GF-D8 (cell line): Measurements from ENCODE around the gene C9orf43.
"Not testable (repeated sequence)": the region's sequence is repeated elsewhere in the genome, so short reads cannot be mapped to it uniquely, and the experiment has no call there.

Experiments
- DNase-seq: peaks from one replicate; lab custom pipeline; 2025; lab: John Stamatoyannopoulos, UW

Gene C9orf43

DNA sequence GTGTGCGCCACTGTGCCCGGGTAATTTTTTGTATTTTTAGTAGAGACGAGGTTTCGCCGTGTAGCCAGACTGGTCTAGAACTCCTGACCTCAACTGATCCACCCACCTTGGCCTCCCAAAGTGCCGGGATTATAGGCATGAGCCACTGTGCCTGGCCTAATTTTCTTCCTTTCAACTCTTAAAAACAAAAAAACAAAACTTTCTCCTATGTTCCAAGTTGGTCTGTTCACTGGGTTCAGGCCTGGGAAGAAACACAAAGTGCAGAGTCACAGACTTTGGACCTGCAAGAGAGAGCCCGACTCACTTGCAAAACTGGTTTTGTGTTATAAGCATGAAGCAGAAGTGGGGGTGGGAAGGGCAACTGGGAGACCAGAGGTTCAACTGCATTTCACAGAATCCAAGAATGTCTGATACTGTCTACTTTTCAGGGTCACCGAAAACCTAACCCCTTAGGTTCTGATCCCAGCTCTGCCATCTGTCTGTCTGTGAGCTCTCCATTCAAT is 28.6 kb upstream of the C9orf43 start:
- no peak for DNase-seq

DNA sequence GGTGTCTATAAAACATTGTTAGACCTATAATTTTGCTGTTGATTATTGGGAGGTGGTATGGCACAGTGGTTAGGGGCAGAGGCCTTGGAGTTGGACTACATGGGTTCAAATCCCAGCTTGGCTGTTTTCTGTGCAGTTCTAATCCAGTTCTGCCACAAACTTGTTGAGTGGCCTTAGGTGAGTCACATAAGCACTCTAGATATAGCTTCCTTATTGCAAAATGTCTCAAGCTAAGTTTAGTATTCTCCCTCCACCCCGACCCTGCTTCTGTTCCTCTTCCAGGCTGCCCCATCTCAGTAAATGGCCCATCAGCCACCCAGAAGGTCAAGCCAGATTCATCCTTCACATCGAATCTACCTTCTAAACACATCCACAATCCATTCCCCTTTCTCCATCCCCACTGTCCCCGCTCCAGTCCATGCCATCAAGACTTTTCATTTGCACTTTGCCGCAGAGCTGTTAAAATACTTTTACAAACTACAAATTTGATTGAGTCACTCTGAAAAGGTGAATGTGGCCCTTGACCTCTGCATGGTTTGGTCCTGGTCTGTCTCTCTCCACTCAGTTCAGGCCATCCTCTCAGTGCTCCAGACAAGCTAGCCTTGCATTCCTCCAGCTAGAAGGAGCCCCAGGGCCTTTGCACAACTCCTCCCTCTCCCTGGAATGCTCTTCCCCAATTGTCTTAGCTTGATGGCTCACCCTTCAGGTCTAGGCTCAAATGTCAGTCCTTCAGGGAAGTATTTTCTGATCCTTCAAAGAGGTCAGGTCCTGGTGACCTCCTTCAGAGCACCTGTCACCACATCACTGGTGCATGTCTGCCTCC is 23.8 kb upstream of the C9orf43 start:
- no peak for DNase-seq

DNA sequence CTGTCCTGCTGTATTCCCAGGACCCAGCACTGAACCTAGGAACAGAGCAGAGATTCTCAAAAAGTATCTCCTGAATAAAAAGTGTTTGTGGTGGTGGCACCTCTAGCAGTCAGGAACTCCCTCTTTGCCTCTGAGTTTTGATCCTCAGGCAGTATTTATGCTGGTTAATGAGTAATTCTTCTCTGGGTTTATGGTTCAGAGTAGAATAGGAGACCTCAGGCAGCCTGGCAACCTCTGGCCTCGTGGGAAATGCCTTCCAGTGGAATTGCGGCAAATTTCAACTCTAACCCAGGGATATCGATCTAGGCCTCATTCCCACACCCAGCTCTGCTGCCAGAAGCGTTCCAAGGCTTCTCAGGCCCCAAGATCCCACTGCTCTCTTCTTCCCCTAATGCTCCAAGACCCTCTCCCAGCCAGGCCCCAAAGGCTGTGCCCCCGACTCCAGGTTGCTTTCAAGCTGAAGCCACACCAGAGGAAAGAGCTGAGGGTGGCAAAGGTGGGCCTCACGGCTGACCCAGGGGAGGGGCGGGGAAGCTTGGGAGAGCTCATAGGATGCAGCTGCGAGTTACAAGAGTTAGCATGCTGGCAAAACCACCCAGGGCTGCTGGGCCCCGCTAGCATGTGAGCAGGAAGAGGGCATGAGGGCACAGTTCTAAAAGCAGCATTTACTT is 22.9 kb upstream of the C9orf43 start:
- DNase-seq, result no peak

DNA sequence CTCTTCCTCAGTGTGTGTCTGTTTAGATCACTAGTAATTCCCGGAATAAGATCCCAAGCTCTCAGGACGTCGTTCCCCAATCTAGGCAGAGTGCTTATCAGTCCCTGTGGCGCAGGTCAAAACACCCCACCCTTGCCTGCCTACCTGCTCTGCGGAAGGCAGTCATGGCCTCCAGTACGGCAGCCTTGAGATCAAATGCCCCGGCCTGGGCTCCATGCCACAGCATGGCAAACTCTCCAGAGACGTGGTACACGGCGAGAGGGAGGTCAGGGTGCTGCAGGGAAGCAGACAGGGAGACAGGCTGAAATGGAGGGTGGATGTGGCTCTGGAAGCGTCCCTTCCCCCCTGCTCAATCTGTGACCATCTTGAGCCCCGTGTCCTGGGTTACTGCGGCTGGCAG is 21.7 kb upstream of the C9orf43 start:
- DNase-seq, result no peak

DNA sequence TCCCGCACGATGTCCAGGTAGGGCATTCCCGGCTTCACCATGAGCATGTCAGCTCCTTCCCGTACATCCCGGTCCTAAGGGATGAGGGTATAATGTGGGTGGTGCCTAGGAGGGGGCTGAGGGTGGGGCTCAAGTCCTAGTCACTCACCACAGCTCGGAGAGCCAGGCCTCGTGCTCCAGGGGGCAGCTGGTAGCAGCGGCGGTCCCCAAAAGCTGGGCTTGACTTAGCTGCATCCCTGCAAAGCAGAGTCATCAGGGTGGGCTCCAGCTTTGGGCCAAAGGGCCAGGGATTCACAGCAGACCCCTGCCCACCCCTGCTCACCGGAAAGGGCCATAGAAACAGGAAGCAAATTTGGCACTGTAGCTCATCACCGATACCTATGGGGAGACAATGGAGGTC is 21.1 kb upstream of the C9orf43 start:
- DNase-seq, result no peak

DNA sequence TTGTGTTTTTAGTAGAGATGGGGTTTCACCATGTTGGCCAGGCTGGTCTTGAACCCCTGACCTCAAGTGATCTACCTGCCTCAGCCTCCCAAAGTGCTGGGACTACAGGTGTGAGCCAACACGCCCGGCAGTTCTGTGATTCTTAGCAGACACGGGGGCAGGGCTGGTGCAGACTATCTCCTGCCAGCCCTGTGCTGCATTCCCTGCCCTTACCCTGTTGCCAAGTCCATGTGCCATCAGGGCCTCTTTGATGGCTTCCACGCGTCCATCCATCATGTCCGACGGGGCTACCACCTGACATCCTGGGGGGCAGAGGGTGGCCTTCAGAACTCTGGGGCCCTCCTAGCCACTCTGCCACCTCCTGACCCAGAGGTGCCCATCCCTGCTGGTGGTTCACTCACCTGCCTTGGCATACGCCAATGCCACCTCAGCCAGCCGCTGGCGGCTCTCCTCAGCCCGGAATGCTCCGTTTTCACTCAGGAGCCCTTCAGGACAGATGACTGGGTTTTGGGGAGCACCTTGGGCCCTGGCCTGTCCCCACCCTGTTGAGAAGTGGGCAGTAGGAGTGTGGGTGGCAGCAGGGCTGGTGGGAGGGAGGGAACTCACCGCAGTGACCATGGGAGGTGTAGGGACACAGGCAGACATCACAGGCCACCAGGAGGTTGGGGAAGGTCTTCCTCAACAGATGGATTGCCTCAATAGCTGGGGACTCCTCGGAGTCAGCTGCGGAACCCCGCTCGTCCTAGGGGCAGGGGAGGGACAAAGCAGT is 20.2 kb upstream of the C9orf43 start:
- no peak for DNase-seq

DNA sequence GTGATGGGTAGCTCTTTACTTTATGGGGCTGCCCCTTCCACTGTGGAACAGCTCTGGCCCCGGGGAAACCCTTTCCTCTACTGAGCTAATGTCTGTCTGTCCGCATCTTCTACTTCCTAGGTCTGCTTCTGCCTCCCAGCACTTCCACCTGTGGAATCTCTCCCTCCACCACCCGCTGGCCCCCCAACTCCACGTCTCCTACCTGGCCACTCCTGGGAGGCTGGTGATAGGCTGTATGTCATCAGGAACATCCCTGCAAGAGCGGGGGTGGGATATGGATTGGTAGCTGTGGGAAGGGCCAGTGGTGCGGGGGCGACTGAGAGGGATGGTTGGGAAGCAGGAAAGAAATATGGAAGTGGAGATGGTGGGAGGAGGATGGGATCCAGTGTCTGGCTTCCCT is 18.6 kb upstream of the C9orf43 start:
- DNase-seq, result no peak

DNA sequence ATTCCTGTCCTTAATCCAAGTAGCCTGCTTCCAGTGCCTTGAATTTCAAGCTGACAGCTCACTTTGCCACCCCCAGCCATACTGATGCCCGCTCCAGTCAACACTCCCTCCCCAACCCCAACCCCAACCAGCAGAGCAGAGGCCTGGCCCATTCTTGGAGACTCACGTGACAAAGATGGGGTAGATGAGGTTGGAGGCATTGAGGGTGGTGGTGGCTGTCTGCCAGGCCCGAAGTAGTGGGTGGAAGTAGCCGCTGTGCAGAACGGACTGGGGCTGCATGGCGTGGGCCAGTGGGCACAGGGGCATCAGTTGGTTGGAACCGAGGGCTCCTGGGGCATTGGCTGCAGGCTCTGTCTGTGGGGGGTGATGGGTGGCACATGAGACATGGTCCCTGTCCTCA is 17.3 kb upstream of the C9orf43 start:
- no peak for DNase-seq

DNA sequence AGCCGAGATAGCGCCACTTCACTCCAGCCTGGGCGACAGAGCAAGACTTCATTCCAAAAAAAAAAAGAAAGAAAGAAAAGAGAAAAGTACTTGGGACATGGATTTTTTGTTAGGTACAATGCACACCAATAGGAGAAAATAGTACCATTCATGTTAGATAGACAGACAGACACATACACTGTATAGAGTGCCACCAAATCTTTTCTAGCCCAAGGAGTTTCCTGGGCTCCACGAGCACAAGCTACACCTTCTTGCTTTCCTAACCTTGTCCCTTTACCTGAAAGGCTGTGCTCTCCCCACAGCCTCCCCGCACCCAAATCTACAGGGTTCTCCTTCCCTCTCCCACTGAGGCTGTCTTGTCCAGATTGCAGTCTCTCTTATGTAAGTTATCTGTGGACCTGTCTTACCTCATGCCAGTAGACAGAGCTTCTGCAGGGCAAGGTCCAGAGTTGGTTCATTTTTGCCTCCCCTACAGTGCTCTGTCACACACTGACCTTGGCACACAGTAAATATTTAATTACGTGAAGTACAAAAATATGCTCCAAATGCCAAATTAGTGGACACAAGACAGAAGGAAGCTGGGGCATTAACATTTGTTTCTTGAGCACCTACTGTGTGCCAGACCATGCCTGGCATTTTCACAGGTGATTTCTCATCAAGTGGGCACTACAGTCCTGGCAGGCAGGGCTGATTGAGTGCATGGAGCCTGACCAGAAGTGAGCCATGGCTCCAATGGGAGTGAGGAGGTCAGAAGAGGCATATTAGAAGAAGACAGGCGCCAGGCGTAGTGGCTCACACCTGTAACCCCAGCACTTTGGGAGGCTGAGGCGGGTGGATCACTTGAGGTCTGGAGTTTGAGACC is 15.3 kb upstream of the C9orf43 start:
- no peak for DNase-seq

DNA sequence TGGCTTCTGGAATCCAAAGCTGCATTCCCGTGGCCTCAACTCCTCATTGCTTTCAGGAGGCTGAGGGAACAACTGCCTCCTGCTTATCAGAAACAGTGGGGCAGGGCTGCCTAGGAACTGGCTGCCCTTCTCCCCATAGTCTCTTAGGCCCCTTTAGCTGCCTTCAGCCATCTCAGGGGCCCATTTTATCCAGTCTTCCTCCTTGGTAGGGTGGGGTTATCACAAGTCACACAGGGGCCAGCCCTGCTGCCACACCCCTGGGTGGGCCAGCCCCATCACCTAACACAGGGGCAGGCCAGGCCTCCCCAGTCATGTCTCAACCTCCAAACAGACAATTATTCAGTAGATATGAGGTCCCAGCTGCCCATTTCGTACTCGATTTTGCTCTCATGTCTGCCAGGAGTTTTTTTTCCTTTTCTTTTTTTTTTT is 13.3 kb upstream of the C9orf43 start:
- no peak for DNase-seq

DNA sequence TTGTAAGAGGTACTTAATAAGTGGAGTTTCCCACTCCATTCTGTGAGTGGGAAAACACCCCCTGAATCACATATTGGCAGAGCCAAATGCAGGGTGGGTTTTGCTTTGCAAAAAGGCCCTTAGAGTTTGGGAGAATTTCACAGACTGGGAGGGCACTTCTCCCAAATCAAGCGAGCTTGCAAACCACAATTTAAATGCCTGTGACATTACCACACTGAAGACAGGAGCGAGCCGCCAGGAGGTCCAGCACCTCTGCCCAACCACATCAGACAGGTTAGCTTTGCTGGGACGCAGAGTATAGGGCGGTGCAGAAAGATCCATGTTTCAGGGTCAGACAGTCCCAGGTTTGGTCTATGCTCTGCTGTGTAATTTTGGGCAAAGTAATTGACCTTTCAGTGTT is 11.8 kb upstream of the C9orf43 start:
- no peak for DNase-seq

DNA sequence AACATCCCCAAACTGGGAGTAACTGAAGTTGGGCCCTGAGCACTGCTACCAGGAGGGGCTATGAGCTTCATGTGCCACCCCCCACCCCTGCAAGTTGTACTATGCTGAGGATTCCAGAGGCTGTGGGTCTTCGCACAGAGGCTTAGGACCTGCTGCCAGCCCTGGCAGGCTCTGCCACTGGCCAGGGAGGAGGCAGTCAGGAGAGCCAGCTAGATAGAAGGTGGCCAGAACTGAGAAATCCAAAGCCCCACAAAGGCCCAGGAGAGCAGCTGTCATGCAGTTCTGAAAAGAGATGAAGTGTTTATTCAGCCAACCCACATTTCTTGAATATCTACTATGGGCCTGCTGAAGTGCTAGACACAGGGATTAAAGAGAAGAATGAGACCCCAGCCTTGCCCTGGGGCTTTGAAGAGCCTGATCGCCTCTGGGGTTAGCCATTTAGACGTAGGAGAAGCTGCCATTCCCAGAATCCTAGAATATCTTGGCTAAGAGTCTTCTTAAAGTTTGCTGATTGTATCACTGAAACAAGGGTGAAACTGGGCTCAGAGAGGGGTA is 10.8 kb upstream of the C9orf43 start:
- DNase-seq, result no peak

DNA sequence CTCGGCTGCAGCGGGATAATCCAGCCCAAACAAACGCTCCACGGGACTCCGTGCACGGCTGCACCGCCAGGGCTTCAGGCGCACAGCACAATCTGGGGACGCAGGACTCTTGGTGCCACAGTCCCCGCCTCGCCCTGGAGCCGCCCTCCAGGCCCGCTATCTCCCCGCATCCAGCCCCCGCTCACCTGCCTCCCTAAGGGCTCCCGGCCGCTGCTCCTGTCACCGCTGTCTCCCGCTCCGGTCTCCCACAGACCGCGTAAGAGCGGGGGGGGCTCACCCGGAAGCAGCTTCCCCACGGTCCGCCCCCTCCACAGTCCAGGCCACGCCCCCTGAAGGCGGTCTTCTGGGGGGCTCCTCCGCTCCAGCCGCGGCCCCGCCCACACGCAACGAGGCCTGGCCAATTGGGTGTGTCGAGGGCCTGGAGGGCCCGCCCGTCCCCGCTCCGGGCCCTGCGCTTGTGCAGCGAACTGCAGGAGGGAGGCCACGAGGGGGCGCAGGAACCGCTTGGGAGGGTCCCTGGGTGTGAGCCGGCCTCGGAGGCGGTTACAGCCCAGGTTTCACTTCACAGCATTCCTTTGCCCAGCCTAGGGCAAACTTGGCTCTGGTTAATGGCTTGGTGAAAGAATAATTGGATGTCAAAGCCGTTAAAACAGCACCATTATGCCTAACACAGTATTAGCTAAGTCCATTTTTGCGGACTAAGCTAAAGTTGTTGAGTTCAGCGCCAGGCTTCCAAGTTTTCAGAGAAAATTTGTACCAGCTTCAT is 9.3 kb upstream of the C9orf43 start, which contains the start of gene ALAD:
ALAD (minus strand) TSS at position 258 of the 766 bp plus-strand sequence. CDS start 7,725 bp downstream, outside the sequence.
- peak; percentile 95 for DNase-seq

DNA sequence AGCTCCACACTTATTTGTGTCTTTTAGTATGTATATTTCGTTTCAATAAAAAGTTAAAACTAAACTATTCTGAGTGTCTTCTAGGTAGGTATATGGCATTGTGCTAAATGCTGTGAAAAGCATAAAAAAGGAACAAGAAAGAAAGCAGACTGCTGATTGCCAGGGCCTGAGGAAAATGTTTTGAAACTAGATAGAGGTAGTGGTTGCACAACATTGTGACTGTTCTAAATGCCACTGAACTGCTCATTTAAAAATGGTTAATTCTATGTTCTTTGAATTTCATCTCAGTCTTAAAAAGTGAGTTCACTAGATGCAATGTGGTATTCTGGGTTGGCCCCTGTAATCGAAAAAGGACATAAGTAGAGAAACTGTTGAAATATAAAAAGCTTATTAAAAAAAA is 6.9 kb upstream of the C9orf43 start:
- DNase-seq, result peak; percentile 90

DNA sequence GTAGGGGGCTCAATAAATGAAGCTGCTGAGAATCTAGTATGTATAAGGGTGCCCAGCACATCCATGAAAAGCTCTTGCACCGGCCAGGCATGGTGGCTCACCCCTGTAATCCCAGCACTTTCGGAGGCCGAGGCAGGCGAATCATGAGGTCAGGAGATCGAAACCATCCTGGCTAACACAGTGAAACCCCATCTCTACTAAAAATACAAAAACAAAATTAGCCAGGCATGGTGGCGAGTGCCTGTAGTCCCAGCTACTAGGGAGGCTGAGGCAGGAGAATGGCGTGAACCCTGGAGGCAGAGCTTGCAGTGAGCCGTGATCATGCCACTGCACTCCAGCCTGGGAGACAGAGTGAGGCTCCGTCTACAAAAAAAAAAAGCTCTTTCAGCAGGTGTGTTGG is 4.2 kb upstream of the C9orf43 start:
- not testable (repeated sequence) for DNase-seq

DNA sequence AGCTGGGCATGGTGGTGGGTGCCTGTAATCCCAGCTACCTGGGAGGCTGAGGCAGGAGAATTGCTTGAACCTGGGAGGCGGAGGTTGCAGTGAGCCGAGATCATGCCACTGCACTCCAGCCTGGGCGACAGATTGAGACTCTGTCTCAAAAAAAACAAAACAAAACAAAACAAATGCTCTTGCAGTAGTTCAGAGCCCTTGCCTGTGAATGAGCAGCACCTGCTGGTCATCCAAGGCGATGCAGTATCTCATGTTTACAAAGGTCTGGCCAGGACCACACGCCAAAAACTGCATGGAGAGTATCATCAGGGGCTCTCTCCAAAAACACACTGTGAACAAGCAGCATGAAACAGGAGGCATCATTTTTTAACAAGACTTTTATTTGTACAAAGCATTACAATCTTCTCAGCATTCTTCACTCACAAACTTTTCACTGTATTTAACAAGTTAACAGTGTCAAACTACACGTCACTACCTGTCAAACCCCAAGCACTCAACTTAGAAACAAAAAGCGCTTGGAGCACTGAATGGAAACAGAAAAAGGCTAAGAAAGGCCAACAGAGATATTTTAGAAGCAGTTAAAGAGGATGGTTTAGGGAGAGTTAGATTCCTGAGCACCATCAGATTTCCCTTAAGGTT is 3.6 kb upstream of the C9orf43 start:
- DNase-seq, result peak; percentile 35

DNA sequence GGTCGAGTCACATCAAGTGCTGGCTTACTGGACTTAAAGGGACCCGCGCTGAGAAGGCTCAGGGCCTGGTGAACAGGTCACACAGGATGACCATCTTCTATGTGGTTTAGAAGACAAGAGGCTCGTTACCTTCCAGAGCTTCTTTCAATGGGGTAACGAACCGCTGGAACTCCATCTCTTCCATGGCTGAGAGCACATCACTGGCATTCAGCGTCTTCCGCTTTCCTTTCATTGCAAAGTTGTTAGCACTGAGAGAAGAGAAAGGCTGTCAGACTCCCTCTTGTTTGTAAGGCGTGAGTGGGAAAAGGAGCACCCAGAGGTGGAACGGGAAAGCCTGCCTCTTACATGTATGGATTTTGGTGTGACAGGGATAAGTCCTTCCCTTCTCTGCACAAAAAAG is 1.1 kb upstream of the C9orf43 start:
- DNase-seq, result no peak

DNA sequence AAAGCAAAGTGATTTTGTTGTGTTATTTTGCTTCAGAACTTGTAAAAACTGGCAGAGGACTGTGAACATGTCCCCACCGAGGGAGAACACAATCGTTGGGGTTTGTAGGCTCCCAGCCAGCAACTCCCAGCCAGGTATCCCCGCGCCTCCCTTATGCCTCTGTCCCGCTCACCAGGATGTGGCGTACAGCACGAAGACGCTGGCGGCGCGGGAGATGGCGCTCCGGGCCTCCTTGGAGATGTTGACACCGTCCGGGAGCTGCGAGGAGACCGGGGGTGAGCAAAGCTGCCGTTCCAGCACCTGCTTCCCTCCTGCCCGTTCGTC is 702 bp upstream of the C9orf43 start:
- no peak for DNase-seq

DNA sequence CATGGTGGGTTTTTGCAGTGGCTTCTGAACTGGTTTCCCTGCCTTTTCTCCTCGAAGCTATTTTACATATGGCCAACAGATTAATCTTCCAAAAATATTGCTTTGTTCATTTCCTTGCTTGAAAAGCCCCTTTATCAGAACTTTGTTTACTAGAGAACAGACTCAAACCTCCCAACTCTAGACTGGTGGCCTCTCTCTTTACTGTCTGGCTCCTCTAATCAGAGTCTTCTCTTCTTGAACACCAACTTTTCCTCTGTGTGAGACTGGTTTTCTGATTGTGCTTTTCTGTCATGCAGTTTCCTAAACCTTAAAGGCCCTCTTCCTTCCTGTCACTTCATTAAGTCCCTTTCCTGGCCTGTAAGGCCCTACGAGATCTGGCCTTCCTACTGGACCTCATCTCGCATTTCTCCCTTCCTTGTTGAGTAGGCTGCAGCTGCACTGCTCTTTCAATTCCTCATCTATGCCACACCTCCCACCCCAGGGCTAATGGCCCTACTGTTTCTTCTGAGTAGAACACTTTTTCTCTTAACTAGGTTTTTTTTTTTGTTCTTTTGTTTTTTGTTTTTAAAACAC is 5.7 kb downstream of the C9orf43 start:
- DNase-seq, result no peak

DNA sequence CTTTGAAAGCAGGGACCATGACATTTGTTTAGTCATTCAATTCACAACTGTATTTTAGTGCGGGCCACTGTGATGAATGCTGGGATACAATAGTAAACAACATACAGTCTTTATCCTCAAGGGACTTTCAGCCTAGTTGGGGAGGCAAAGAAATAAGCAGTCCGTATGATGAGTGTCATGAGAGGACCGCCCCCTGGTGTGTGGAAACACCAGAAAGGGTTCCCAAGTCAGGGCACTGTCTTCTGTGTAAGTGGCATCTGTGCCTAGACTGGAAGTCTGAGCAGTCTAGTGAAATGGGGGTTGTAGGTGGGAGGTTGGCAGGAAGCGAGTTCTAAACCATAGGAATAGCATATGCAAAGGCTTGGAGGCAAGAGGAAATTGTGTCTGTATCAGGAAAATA is 6.8 kb downstream of the C9orf43 start:
- DNase-seq, result no peak
